ENCODE measurements around the gene CTU2.

The CTU2 gene

GRCh38 chr16:88721236-88721635 lies 14.9 kb downstream of the CTU2 start:
- H3K9ac ChIP-seq (ENCODE audit: low read depth in 1 of 2, low read length in 2 of 2), result no peak overlapping the region
- no peak overlapping the region for H3K4me3 ChIP-seq (ENCODE audit: low read length in 2 of 2)
- H3K36me3 ChIP-seq (ENCODE audit: control insufficient read depth in 2 of 2, insufficient read depth in 2 of 2, low read length in 2 of 2), result peaks cover 53 to 65% of the 10 kb centered on the region in 2 donors
- H3K9me3 ChIP-seq (ENCODE audit: control insufficient read depth in 2 of 2, low read length in 2 of 2), result no peaks in the 10 kb centered on the region
- no peaks in the 10 kb centered on the region for H3K4me1 ChIP-seq (ENCODE audit: control insufficient read depth in 2 of 2, insufficient read depth in 2 of 2, low read length in 2 of 2)
- no peak overlapping the region for H3K27ac ChIP-seq (ENCODE audit: low read depth in 2 of 2, low read length in 2 of 2)
- H3K27me3 ChIP-seq (ENCODE audit: control insufficient read depth in 2 of 2, insufficient read depth in 2 of 2, low read length in 2 of 2), result no peaks in the 10 kb centered on the region

GRCh38 chr16:88721815-88722755 lies 15.8 kb downstream of the CTU2 start:
- peaks cover 53 to 58% of the 10 kb centered on the region in 2 donors for H3K36me3 ChIP-seq (ENCODE audit: control insufficient read depth in 2 of 2, insufficient read depth in 2 of 2, low read length in 2 of 2)
- H3K4me1 ChIP-seq (ENCODE audit: control insufficient read depth in 2 of 2, insufficient read depth in 2 of 2, low read length in 2 of 2), result no peaks in the 10 kb centered on the region
- H3K9ac ChIP-seq (ENCODE audit: low read depth in 1 of 2, low read length in 2 of 2), result no peak overlapping the region
- no peak overlapping the region for H3K27ac ChIP-seq (ENCODE audit: low read depth in 2 of 2, low read length in 2 of 2)
- no peak overlapping the region for H3K4me3 ChIP-seq (ENCODE audit: low read length in 2 of 2)
- no peaks in the 10 kb centered on the region for H3K27me3 ChIP-seq (ENCODE audit: control insufficient read depth in 2 of 2, insufficient read depth in 2 of 2, low read length in 2 of 2)
- no peaks in the 10 kb centered on the region for H3K9me3 ChIP-seq (ENCODE audit: control insufficient read depth in 2 of 2, low read length in 2 of 2)

- no peaks in the 10 kb centered on the region for H3K27me3 ChIP-seq (ENCODE audit: control insufficient read depth in 2 of 2, insufficient read depth in 2 of 2, low read length in 2 of 2)
- no peak overlapping the region for H3K4me3 ChIP-seq (ENCODE audit: low read length in 2 of 2)
- H3K27ac ChIP-seq (ENCODE audit: low read depth in 2 of 2, low read length in 2 of 2), result no peak overlapping the region
- H3K9me3 ChIP-seq (ENCODE audit: control insufficient read depth in 2 of 2, low read length in 2 of 2), result no peaks in the 10 kb centered on the region
- peaks cover 54 to 58% of the 10 kb centered on the region in 2 donors for H3K36me3 ChIP-seq (ENCODE audit: control insufficient read depth in 2 of 2, insufficient read depth in 2 of 2, low read length in 2 of 2)
- no peaks in the 10 kb centered on the region for H3K4me1 ChIP-seq (ENCODE audit: control insufficient read depth in 2 of 2, insufficient read depth in 2 of 2, low read length in 2 of 2)
- no peak overlapping the region for H3K9ac ChIP-seq (ENCODE audit: low read depth in 1 of 2, low read length in 2 of 2)
These were observed 16.6 kb downstream of the CTU2 start for GRCh38 chr16:88722784-88723506.

GRCh38 chr16:88723507-88723887 lies 17.2 kb downstream of the CTU2 start:
- H3K4me3 ChIP-seq (ENCODE audit: low read length in 2 of 2), result no peak overlapping the region
- no peaks in the 10 kb centered on the region for H3K27me3 ChIP-seq (ENCODE audit: control insufficient read depth in 2 of 2, insufficient read depth in 2 of 2, low read length in 2 of 2)
- peaks cover 50 to 53% of the 10 kb centered on the region in 2 donors for H3K36me3 ChIP-seq (ENCODE audit: control insufficient read depth in 2 of 2, insufficient read depth in 2 of 2, low read length in 2 of 2)
- no peak overlapping the region for H3K27ac ChIP-seq (ENCODE audit: low read depth in 2 of 2, low read length in 2 of 2)
- H3K9me3 ChIP-seq (ENCODE audit: control insufficient read depth in 2 of 2, low read length in 2 of 2), result no peaks in the 10 kb centered on the region
- no peak overlapping the region for H3K9ac ChIP-seq (ENCODE audit: low read depth in 1 of 2, low read length in 2 of 2)
- no peaks in the 10 kb centered on the region for H3K4me1 ChIP-seq (ENCODE audit: control insufficient read depth in 2 of 2, insufficient read depth in 2 of 2, low read length in 2 of 2)

- Histone ChIP-seq H3K4me3 (ENCODE audit: low read length in 2 of 2) (no peak overlapping the region), H3K27me3 (ENCODE audit: control insufficient read depth in 2 of 2, insufficient read depth in 2 of 2, low read length in 2 of 2) (no peaks in the 10 kb centered on the region), H3K9me3 (ENCODE audit: control insufficient read depth in 2 of 2, low read length in 2 of 2) (no peaks in the 10 kb centered on the region), H3K4me1 (ENCODE audit: control insufficient read depth in 2 of 2, insufficient read depth in 2 of 2, low read length in 2 of 2) (no peaks in the 10 kb centered on the region), H3K27ac (ENCODE audit: low read depth in 2 of 2, low read length in 2 of 2) (no peak overlapping the region), H3K9ac (ENCODE audit: low read depth in 1 of 2, low read length in 2 of 2) (no peak overlapping the region), H3K36me3 (ENCODE audit: control insufficient read depth in 2 of 2, insufficient read depth in 2 of 2, low read length in 2 of 2) (peaks cover 49 to 50% of the 10 kb centered on the region in 2 donors)
These were observed 17.6 kb downstream of the CTU2 start for GRCh38 chr16:88723911-88724310.

GRCh38 chr16:88724855-88725555 lies 18.7 kb downstream of the CTU2 start:
- Histone ChIP-seq H3K9ac (ENCODE audit: low read depth in 1 of 2, low read length in 2 of 2) (no peak overlapping the region), H3K4me1 (ENCODE audit: control insufficient read depth in 2 of 2, insufficient read depth in 2 of 2, low read length in 2 of 2) (no peaks in the 10 kb centered on the region), H3K27me3 (ENCODE audit: control insufficient read depth in 2 of 2, insufficient read depth in 2 of 2, low read length in 2 of 2) (no peaks in the 10 kb centered on the region), H3K9me3 (ENCODE audit: control insufficient read depth in 2 of 2, low read length in 2 of 2) (no peaks in the 10 kb centered on the region), H3K27ac (ENCODE audit: low read depth in 2 of 2, low read length in 2 of 2) (no peak overlapping the region), H3K4me3 (ENCODE audit: low read length in 2 of 2) (no peak overlapping the region), H3K36me3 (ENCODE audit: control insufficient read depth in 2 of 2, insufficient read depth in 2 of 2, low read length in 2 of 2) (peaks cover 43 to 45% of the 10 kb centered on the region in 2 donors)

GRCh38 chr16:88725609-88726407 lies 19.5 kb downstream of the CTU2 start:
- Histone ChIP-seq H3K27ac (ENCODE audit: low read depth in 2 of 2, low read length in 2 of 2) (no peak overlapping the region), H3K9ac (ENCODE audit: low read depth in 1 of 2, low read length in 2 of 2) (no peak overlapping the region), H3K36me3 (ENCODE audit: control insufficient read depth in 2 of 2, insufficient read depth in 2 of 2, low read length in 2 of 2) (peaks cover 42 to 45% of the 10 kb centered on the region in 2 donors), H3K9me3 (ENCODE audit: control insufficient read depth in 2 of 2, low read length in 2 of 2) (no peaks in the 10 kb centered on the region), H3K27me3 (ENCODE audit: control insufficient read depth in 2 of 2, insufficient read depth in 2 of 2, low read length in 2 of 2) (no peaks in the 10 kb centered on the region), H3K4me1 (ENCODE audit: control insufficient read depth in 2 of 2, insufficient read depth in 2 of 2, low read length in 2 of 2) (no peaks in the 10 kb centered on the region), H3K4me3 (ENCODE audit: low read length in 2 of 2) (no peak overlapping the region)

GRCh38 chr16:88726408-88726749 lies 20.1 kb downstream of the CTU2 start:
- H3K4me3 ChIP-seq (ENCODE audit: low read length in 2 of 2), result no peak overlapping the region
- H3K9ac ChIP-seq (ENCODE audit: low read depth in 1 of 2, low read length in 2 of 2), result no peak overlapping the region
- peaks cover 37 to 43% of the 10 kb centered on the region in 2 donors for H3K36me3 ChIP-seq (ENCODE audit: control insufficient read depth in 2 of 2, insufficient read depth in 2 of 2, low read length in 2 of 2)
- no peak overlapping the region for H3K27ac ChIP-seq (ENCODE audit: low read depth in 2 of 2, low read length in 2 of 2)
- no peaks in the 10 kb centered on the region for H3K9me3 ChIP-seq (ENCODE audit: control insufficient read depth in 2 of 2, low read length in 2 of 2)
- no peaks in the 10 kb centered on the region for H3K4me1 ChIP-seq (ENCODE audit: control insufficient read depth in 2 of 2, insufficient read depth in 2 of 2, low read length in 2 of 2)
- no peaks in the 10 kb centered on the region for H3K27me3 ChIP-seq (ENCODE audit: control insufficient read depth in 2 of 2, insufficient read depth in 2 of 2, low read length in 2 of 2)

GRCh38 chr16:88726981-88727380 lies 20.7 kb downstream of the CTU2 start:
- H3K27ac ChIP-seq (ENCODE audit: low read depth in 2 of 2, low read length in 2 of 2), result no peak overlapping the region
- no peaks in the 10 kb centered on the region for H3K9me3 ChIP-seq (ENCODE audit: control insufficient read depth in 2 of 2, low read length in 2 of 2)
- H3K4me1 ChIP-seq (ENCODE audit: control insufficient read depth in 2 of 2, insufficient read depth in 2 of 2, low read length in 2 of 2), result no peaks in the 10 kb centered on the region
- H3K36me3 ChIP-seq (ENCODE audit: control insufficient read depth in 2 of 2, insufficient read depth in 2 of 2, low read length in 2 of 2), result peaks cover 34 to 40% of the 10 kb centered on the region in 2 donors
- H3K4me3 ChIP-seq (ENCODE audit: low read length in 2 of 2), result no peak overlapping the region
- no peaks in the 10 kb centered on the region for H3K27me3 ChIP-seq (ENCODE audit: control insufficient read depth in 2 of 2, insufficient read depth in 2 of 2, low read length in 2 of 2)
- no peak overlapping the region for H3K9ac ChIP-seq (ENCODE audit: low read depth in 1 of 2, low read length in 2 of 2)
